Body of pancreas (tissue), 4 donors: ENCODE data around the gene CDKN3. TPM values are rescaled to one million over a fixed set of nuclear protein-coding genes. Genes with fewer than 3 reads are reported as not detected.
A peak's percentile ranks its signal among the peaks of the same experiment; 100 is the strongest.
"Not testable (repeated sequence)": the region's sequence is repeated elsewhere in the genome, so short reads cannot be mapped to it uniquely, and the experiment has no call there.

Experiments used
- ATAC-seq: fragments of 150-250 bp; one replicate; pipeline ENCODE4 v1.9.1; 2016
- DNase-seq, 4 donors: peaks; one replicate each; pipeline ENCODE4 v3.0.0-alpha.2; 2019
- H3K27ac ChIP-seq, 4 donors: fragments of 200-600 bp; sonication (generic); 1 replicate in 3 of 4; 2 replicates in 1 of 4; pipeline versions ENCODE4 v1.5.1 to v1.6.1; 2016 to 2019; ENCODE audit warnings: mild to moderate bottlenecking in 1 of 4, mixed read lengths in 1 of 4, moderate library complexity in 1 of 4
- H3K27me3 ChIP-seq, 2 donors: fragments of 200-600 bp; sonication (generic); one replicate each; pipeline ENCODE4 v1.6.0; 2016; ENCODE audit warnings: mild to moderate bottlenecking in 1 of 2
- H3K36me3 ChIP-seq, 2 donors: fragments of 200-600 bp; sonication (generic); replicated peaks in 1 of 2; 2 replicates each; pipeline ENCODE4 v1.5.1; 2016; ENCODE audit warnings: low read depth in 2 of 2; ENCODE audit not compliant: insufficient read depth in 1 of 2
- H3K4me1 ChIP-seq: fragments of 200-600 bp; sonication (generic); one replicate; pipeline ENCODE4 v1.6.0; 2016
- H3K4me3 ChIP-seq, 2 donors: fragments of 200-600 bp; sonication (generic); 1 replicate in 1 of 2; 2 replicates in 1 of 2; pipeline ENCODE4 v1.5.1; 2016 to 2019
- H3K9me3 ChIP-seq, 3 donors: fragments of 200-600 bp; sonication (generic); 1 replicate in 2 of 3; 2 replicates in 1 of 3; pipeline ENCODE4 v1.5.1; 2016
- CTCF ChIP-seq, 7 experiments: fragments of 450-650 bp in 4 of 7; fragments of 200-600 bp in 3 of 7; sonication (generic) in 3 of 7; IDR thresholded peaks; one replicate each; pipeline ENCODE4 v1.5.1; 2016 to 2019; ENCODE audit warnings: antibody characterized with exemption in 7 of 7
- POLR2A ChIP-seq, 3 donors: fragments of 450-650 bp; IDR thresholded peaks; one replicate each; pipeline ENCODE4 v1.6.1; 2016; ENCODE audit warnings: antibody characterized with exemption in 3 of 3, mild to moderate bottlenecking in 2 of 3
- WGBS, 2 donors: methylation state at CpG; one replicate each; pipeline ENCODE4 v1.1.5; 2017; 5-methylcytosine and 5-hydroxymethylcytosine counted together
- intact Hi-C: fragments of 100-400 bp; cut with DNase I; formaldehyde crosslinking; loops from one replicate; pipeline ENCODE4 v1.15.1; 2023
- total RNA-seq, 2 donors: library from RNA; depleted of rRNA; stranded (reverse); fragments of >200 nt; gene quantifications; one replicate each; pipeline ENCODE4 v1.1.0, GENCODE V29; 2016

CDKN3 gene
- total RNA-seq, 2 donors from 2014 or later, result not detected

GRCh38 chr14:54438703-54439102 lies 41.9 kb downstream of the CDKN3 start:
- Histone ChIP-seq H3K4me1 (peaks cover 13% of the 10 kb centered on the region), H3K36me3 (no peaks in the 10 kb centered on the region), H3K4me3 (no peak overlapping the region), H3K27me3 (no peaks in the 10 kb centered on the region), H3K27ac (no peak overlapping the region), H3K9me3 (no peaks in the 10 kb centered on the region)
- 90 to 92% methylated on average over 4 of the region's 4 CpGs for WGBS, 2 donors
- intact Hi-C loops, result no loop called here
- ATAC-seq, result no peak
- DNase-seq, result no peak
- TF ChIP-seq CTCF (IDR thresholded peaks at IDR 0.05) (no peak), POLR2A (IDR thresholded peaks at IDR 0.05) (no peak)

- Histone ChIP-seq H3K27me3 (no peaks in the 10 kb centered on the region), H3K36me3 (no peaks in the 10 kb centered on the region), H3K27ac (peak overlapping the region in 1 of 4 donors; percentile 91), H3K9me3 (no peaks in the 10 kb centered on the region), H3K4me3 (peak overlapping the region in 1 of 2 donors; percentile 32), H3K4me1 (peaks cover 13% of the 10 kb centered on the region)
- WGBS, 2 donors, result 57 to 70% methylated on average over 7 of the region's 7 CpGs
- ATAC-seq, result no peak
- intact Hi-C loops, result no loop called here
- TF ChIP-seq CTCF (IDR thresholded peaks at IDR 0.05), result no peak
- no peak for TF ChIP-seq POLR2A (IDR thresholded peaks at IDR 0.05)
- no peak for DNase-seq
These were observed 43.2 kb downstream of the CDKN3 start for GRCh38 chr14:54440037-54440436.

DNA sequence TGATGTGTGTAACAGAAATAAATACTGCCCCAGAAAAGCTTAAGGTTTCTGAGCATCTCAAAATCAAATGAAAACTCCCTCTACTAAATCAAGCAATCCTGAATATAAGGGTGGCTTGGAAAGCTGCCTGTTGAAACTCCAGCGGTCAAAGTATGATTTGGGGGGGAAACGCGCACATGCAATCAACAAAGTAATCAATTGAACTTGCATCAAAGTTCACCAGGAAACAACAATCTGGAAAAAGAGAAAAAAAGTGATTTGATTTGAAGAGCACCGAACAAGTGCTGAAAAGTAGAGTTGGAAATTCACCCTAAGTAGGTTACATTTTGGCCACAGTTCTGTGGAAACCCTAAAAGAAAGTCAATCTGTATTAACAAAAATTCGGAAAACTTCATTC lies 43.7 kb downstream of the CDKN3 start:
- peaks cover 13% of the 10 kb centered on the region for H3K4me1 ChIP-seq

GRCh38 chr14:54440873-54441868 lies 44.4 kb downstream of the CDKN3 start, which contains the start of gene CNIH1:
TSS of gene CNIH1 (minus strand) at chr14:54441374. CDS start at chr14:54441327, 47 bp downstream.
- peak within 1 kb of the TSS; percentile 85 to 95 (median 91) for H3K27ac ChIP-seq
- H3K9me3 ChIP-seq, result no peaks in the 10 kb centered on the region
- intact Hi-C loops, result no loop called here
- H3K36me3 ChIP-seq, result no peaks in the 10 kb centered on the region
- TF ChIP-seq CTCF (IDR thresholded peaks at IDR 0.05) (peak; percentile 90 to 99 (median 96)), POLR2A (IDR thresholded peaks at IDR 0.05) (peak; percentile 44 to 69 (median 63))
- H3K4me3 ChIP-seq, result peak within 1 kb of the TSS; percentile 9 to 32
- H3K4me1 ChIP-seq, result peaks cover 13% of the 10 kb centered on the region
- WGBS, 2 donors, result 0% methylated on average over 35 to 94 of the region's 100 CpGs
- DNase-seq, result peak; percentile 91 to 93 (median 92)
- H3K27me3 ChIP-seq, result no peaks in the 10 kb centered on the region
- peak; percentile 99 for ATAC-seq

More for the DNA sequence above, 43.7 kb downstream of the CDKN3 start:
- DNase-seq, result no peak
- Histone ChIP-seq H3K9me3 (no peaks in the 10 kb centered on the region), H3K4me3 (peak overlapping the region; percentile 9 to 32), H3K27ac (peak overlapping the region; percentile 85 to 95 (median 91)), H3K36me3 (no peaks in the 10 kb centered on the region), H3K27me3 (no peaks in the 10 kb centered on the region)
- intact Hi-C loops, result no loop called here
- ATAC-seq, result no peak
- TF ChIP-seq POLR2A (IDR thresholded peaks at IDR 0.05) (no peak), CTCF (IDR thresholded peaks at IDR 0.05) (peak in 1 of 7 experiments; percentile 8)
- WGBS, 2 donors, result 0 to 1% methylated on average over 5 of the region's 5 CpGs

DNA sequence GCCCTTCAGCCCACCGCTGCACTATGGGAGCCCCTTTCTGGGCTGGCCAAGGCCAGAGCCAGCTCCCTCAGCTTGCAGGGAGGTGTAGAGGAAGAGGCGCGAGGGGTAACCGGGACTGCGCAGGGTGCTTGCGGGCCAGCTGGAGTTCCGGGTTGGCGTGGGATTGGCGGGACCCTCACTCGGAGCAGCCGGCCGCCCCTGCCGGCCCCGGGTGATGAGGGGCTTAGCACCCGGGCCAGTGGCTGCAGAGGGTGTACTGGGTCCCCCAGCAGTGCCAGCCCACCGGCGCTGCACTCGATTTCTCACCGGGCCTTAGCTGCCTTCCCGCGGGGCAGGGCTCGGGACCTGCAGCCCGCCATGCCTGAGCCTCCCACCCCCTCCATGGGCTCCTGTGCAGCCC lies 46.2 kb downstream of the CDKN3 start:
- H3K4me1 ChIP-seq, result peaks cover 13% of the 10 kb centered on the region
- DNase-seq, H3K27me3 ChIP-seq, ATAC-seq, intact Hi-C loops, H3K27ac ChIP-seq, H3K4me3 ChIP-seq, H3K9me3 ChIP-seq, H3K36me3 ChIP-seq: not testable (repeated sequence)
- 97 to 100% methylated on average over 3 to 11 of the region's 23 CpGs for WGBS, 2 donors
